Measurements from ENCODE around the gene MED31.
"Not testable (repeated sequence)": the region's sequence is repeated elsewhere in the genome, so short reads cannot be mapped to it uniquely, and the experiment has no call there.

The MED31 gene

GRCh38 chr17:6608321-6608720 is 43.1 kb downstream of the MED31 start:
- DNase-seq, result no peak

- DNase-seq, result no peak
Observed at GRCh38 chr17:6605142-6605541, 46.3 kb downstream of the MED31 start.

- DNase-seq, result no peak
Observed at GRCh38 chr17:6603744-6604325, 47.6 kb downstream of the MED31 start.

GRCh38 chr17:6602141-6602540 is 49.3 kb downstream of the MED31 start:
- no peak for DNase-seq

GRCh38 chr17:6599364-6599763 is 52.0 kb downstream of the MED31 start:
- DNase-seq, result no peak

GRCh38 chr17:6597727-6598126 is 53.7 kb downstream of the MED31 start:
- no peak for DNase-seq

- no peak for DNase-seq
Observed at GRCh38 chr17:6596941-6597340, 54.5 kb downstream of the MED31 start.

GRCh38 chr17:6596511-6596910 is 54.9 kb downstream of the MED31 start:
- no peak for DNase-seq

GRCh38 chr17:6596081-6596480 is 55.3 kb downstream of the MED31 start:
- no peak for DNase-seq

GRCh38 chr17:6593371-6593770 is 58.0 kb downstream of the MED31 start:
- DNase-seq, result not testable (repeated sequence)

Measured in CD4-positive, alpha-beta T cell treated with Interferon alpha-2 for 1 hour (primary cell).